GM21360 (cell line): ENCODE data around the gene CTNNA1.

Source experiments
- ATAC-seq: cut with Tn5 transposase; IDR thresholded peaks from one replicate; pipeline ENCODE4 v1.9.1; 2021; ENCODE audit warnings: mild to moderate bottlenecking, moderate library complexity; ENCODE audit not compliant: unreplicated experiment

Gene CTNNA1

GRCh38 chr5:138926688-138927448, 173.6 kb downstream of the CTNNA1 start:
- ATAC-seq, result no peak

GRCh38 chr5:138927544-138927943, 174.3 kb downstream of the CTNNA1 start:
- no peak for ATAC-seq

GRCh38 chr5:138927979-138928378, 174.8 kb downstream of the CTNNA1 start:
- ATAC-seq, result no peak

GRCh38 chr5:138929571-138929955, 176.3 kb downstream of the CTNNA1 start:
- no peak for ATAC-seq

- no peak for ATAC-seq
These were observed 177.3 kb downstream of the CTNNA1 start for GRCh38 chr5:138930371-138931097.

- ATAC-seq, result no peak
These were observed 179.1 kb downstream of the CTNNA1 start for GRCh38 chr5:138932171-138932810.

GRCh38 chr5:138933522-138934290, 180.5 kb downstream of the CTNNA1 start:
- no peak for ATAC-seq

- no peak for ATAC-seq
These were observed 181.7 kb downstream of the CTNNA1 start for GRCh38 chr5:138934971-138935370.

- no peak for ATAC-seq
These were observed 182.2 kb downstream of the CTNNA1 start for GRCh38 chr5:138935466-138935865.

- no peak for ATAC-seq
These were observed 183.2 kb downstream of the CTNNA1 start for GRCh38 chr5:138936225-138936967.

GRCh38 chr5:138936968-138937345, 183.7 kb downstream of the CTNNA1 start:
- ATAC-seq, result no peak

GRCh38 chr5:138937392-138938387, 184.5 kb downstream of the CTNNA1 start:
- no peak for ATAC-seq

GRCh38 chr5:138938526-138938925, 185.3 kb downstream of the CTNNA1 start:
- no peak for ATAC-seq

- no peak for ATAC-seq
These were observed 188.8 kb downstream of the CTNNA1 start for GRCh38 chr5:138942066-138942465.

- ATAC-seq, result no peak
These were observed 189.6 kb downstream of the CTNNA1 start for GRCh38 chr5:138942861-138943260.

- no peak for ATAC-seq
These were observed 190.5 kb downstream of the CTNNA1 start for GRCh38 chr5:138943599-138944173.

GRCh38 chr5:138944527-138945322, 191.5 kb downstream of the CTNNA1 start:
- ATAC-seq, result no peak
